NCI-H748 treated with DMSO at 0.1 percent for 48 hours (cell line): ENCODE results near the gene VPS51.
"Not testable (repeated sequence)": the region's sequence is repeated elsewhere in the genome, so short reads cannot be mapped to it uniquely, and the experiment has no call there.

Source experiments
- DNase-seq: peaks from one replicate; lab custom pipeline; 2025; lab: John Stamatoyannopoulos, UW

VPS51 gene

GRCh38 chr11:65107751-65108468, 11.9 kb downstream of the VPS51 start:
- no peak for DNase-seq

GRCh38 chr11:65108469-65109123, 12.6 kb downstream of the VPS51 start:
- no peak for DNase-seq

- DNase-seq: no peak
These were observed 13.5 kb downstream of the VPS51 start for GRCh38 chr11:65109231-65110198.

GRCh38 chr11:65110354-65110861, 14.4 kb downstream of the VPS51 start:
- DNase-seq: peak; percentile 63

GRCh38 chr11:65111159-65111743, 15.2 kb downstream of the VPS51 start:
- DNase-seq: no peak

GRCh38 chr11:65111744-65112545, 15.9 kb downstream of the VPS51 start, which contains the start of gene TM7SF2:
Gene TM7SF2, plus strand, starts transcription at chr11:65111872. Its CDS starts 144 bp downstream, at chr11:65112016.
- DNase-seq: peak; percentile 95

- DNase-seq: peak; percentile 34
These were observed 16.7 kb downstream of the VPS51 start for GRCh38 chr11:65112546-65113360.

- DNase-seq: no peak
These were observed 17.3 kb downstream of the VPS51 start for GRCh38 chr11:65113361-65113756.

GRCh38 chr11:65113839-65114238, 17.8 kb downstream of the VPS51 start:
- DNase-seq: no peak

GRCh38 chr11:65114538-65115171, 18.6 kb downstream of the VPS51 start:
- no peak for DNase-seq

GRCh38 chr11:65115361-65116082, 19.5 kb downstream of the VPS51 start:
- DNase-seq: no peak

GRCh38 chr11:65116370-65117205, 20.6 kb downstream of the VPS51 start:
- no peak for DNase-seq

- peak; percentile 93 for DNase-seq
These were observed 21.4 kb downstream of the VPS51 start, which contains the start of gene ZNHIT2 for GRCh38 chr11:65117206-65118096. Gene ZNHIT2, minus strand, starts transcription at chr11:65117701. Its CDS starts 48 bp downstream, at chr11:65117653.

- DNase-seq: no peak
These were observed 22.3 kb downstream of the VPS51 start for GRCh38 chr11:65118097-65118837.

- not testable (repeated sequence) for DNase-seq
These were observed 23.1 kb downstream of the VPS51 start for GRCh38 chr11:65118891-65119669.
